ENCODE results near the gene PKLR.
"Not testable (repeated sequence)": the region's sequence is repeated elsewhere in the genome, so short reads cannot be mapped to it uniquely, and the experiment has no call there.

The PKLR gene

GRCh38 chr1:155301342-155301841, at the start of gene PKLR:
TSS of gene PKLR (minus strand) at chr1:155301438. CDS start at chr1:155301395, 43 bp downstream.
- DNase-seq (ENCODE audit: low read depth): no peak

- DNase-seq (ENCODE audit: low read depth): no peak
Observed at GRCh38 chr1:155342842-155343241, 41.6 kb upstream of the PKLR start.

GRCh38 chr1:155339515-155340097, 38.4 kb upstream of the PKLR start:
- DNase-seq (ENCODE audit: low read depth): peak; percentile 70

- peak; percentile 42 for DNase-seq (ENCODE audit: low read depth)
Observed at GRCh38 chr1:155334962-155335361, 33.7 kb upstream of the PKLR start.

GRCh38 chr1:155329980-155330598, 28.9 kb upstream of the PKLR start:
- DNase-seq (ENCODE audit: low read depth): no peak

GRCh38 chr1:155328856-155329255, 27.6 kb upstream of the PKLR start:
- DNase-seq (ENCODE audit: low read depth): not testable (repeated sequence)

GRCh38 chr1:155327981-155328380, 26.7 kb upstream of the PKLR start:
- DNase-seq (ENCODE audit: low read depth): no peak

DNA sequence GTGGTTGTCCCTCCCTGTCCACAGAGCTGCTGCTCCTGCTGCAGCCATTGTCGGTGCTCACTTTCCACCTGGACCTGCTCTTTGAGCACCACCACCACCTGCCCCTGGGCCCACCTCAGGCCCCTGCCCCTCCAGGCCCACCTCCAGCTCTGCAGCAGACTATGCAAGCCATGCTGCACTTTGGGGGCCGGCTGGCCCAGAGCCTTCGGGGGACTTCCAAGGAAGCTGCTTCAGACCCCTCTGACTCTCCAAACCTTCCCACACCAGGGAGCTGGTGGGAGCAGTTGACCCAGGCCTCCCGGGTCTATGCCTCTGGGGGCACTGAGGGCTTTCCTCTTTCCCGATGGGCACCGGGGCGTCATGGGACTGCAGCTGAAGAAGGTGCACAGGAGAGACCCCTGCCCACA, 25.4 kb upstream of the PKLR start:
- no peak for DNase-seq (ENCODE audit: low read depth)

GRCh38 chr1:155326020-155326526, 24.8 kb upstream of the PKLR start:
- no peak for DNase-seq (ENCODE audit: low read depth)

DNA sequence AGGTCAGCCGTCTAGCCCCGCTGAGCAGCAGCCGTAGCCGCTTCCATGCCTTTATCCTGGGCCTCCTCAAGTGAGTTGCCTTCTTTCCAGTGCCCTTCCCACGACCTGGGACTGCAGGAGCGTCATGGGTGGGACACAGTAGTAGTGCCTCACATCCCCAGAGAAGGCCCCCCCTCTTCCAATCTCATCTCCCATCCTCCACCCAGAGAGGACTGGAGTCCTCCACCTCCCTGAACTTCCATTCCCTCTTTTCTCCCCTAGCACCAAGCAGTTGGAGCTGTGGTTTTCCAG, 24.3 kb upstream of the PKLR start:
- no peak for DNase-seq (ENCODE audit: low read depth)

GRCh38 chr1:155324717-155325602, 23.7 kb upstream of the PKLR start:
- DNase-seq (ENCODE audit: low read depth): no peak

- DNase-seq (ENCODE audit: low read depth): peak; percentile 96
Observed at GRCh38 chr1:155324037-155324716, 22.9 kb upstream of the PKLR start.

GRCh38 chr1:155323729-155324036, 22.4 kb upstream of the PKLR start:
- peak; percentile 87 for DNase-seq (ENCODE audit: low read depth)

DNA sequence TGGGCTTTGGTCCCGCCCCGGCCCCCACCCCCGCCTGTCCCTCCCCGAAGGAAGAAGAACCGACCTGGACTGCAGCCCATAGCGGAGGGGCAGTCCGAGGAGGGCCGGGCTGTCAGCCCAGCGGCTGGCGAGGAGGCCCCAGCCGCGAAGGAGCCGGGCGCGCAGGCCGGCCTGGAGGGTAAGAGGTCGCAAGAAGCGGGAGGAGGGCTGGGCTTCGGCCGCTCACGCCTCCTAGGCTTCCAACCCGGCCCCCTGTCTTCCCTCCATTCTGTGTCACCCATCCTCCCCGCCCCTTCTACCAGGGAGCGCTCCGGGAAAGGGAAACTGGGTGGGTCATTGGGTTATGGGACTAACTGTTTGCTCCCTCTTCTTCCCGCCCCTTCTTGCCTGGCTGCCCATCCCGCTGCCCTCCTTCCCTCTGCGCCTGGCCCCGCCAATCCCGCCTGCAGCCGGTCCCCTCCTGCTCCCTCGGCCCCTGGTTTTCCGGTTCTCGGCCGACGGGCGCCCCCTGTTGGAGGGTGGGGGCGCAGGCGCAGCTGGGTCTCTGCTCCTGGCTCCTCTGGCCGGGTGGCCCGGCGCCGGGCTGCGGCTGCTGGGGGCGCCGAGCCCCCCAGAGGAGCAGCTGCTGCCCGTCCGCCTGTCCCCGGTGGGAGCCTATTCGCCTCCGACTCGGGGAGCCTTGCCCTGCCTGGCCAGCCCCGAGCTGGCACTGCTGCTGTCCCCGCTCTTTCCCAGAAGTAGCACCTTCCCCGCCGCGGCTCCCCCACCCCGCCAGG, 21.9 kb upstream of the PKLR start:
- peak; percentile 97 for DNase-seq (ENCODE audit: low read depth)

- DNase-seq (ENCODE audit: low read depth): peak; percentile 40
Observed at GRCh38 chr1:155322571-155322952, 21.3 kb upstream of the PKLR start.

GRCh38 chr1:155321639-155322503, 20.6 kb upstream of the PKLR start:
- DNase-seq (ENCODE audit: low read depth): no peak

DNA sequence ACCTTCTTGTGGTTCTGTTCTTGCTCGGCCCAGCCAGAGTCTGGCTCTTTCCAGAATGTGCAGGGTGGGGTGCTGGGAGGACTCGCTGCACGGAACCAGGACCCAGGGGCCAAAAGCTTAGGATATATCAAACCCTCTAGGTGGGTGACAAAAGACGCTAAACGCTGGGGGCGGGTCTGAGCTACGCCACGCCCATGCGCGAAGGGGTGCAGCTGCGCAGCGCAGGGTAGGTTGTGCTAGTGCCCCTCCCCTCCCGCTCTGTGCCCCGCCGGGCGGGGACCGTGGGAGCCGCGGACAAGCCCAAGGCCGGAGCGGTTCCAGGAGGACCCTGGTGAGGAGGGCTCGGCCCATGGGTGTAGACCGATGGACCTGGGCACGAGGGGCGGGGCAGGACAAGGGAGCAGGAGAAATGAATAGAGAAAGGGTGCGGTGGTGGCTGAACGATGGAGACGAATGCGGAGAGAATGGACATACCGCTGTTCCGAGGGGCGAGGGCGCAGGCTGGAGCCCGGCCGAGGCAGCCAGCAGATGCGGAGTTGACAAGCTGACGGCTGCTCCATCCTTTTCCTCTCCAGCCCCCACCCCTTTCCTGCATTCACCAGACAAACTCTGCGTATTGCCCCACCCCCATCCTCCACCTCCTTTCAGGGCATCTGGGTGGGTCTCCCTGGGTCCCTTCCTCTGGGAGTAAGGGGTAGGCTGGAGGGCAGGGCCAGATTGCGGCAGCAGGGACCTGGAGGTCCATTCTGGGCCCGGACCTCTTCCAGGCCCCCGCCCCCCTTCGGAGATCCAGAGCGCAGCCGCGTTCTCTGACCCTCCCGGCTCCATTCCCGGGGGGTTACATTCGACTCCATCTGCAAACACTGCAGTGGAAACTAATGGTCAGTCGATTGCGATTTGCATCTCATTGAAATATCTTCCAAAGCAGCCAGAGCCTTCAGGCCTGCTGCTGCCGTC, 19.7 kb upstream of the PKLR start, which contains the start of gene RUSC1:
TSS of gene RUSC1 (plus strand) at position 234 of the 957 bp plus-strand sequence. CDS start 880 bp downstream, outside the sequence.
- peak; percentile 46 for DNase-seq (ENCODE audit: low read depth)

DNA sequence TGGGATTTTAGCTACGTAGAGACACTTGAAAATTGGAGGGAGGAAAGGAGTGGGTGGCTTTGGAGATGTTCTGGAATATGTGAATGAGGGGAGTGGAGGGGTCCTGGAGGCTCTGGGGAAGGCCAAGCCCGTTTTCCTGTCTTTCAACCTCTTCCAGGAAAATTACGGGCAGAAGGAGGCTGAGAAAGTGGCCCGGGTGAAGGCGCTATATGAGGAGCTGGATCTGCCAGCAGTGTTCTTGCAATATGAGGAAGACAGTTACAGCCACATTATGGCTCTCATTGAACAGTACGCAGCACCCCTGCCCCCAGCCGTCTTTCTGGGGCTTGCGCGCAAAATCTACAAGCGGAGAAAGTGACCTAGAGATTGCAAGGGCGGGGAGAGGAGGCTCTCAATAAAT, 19.0 kb upstream of the PKLR start:
- DNase-seq (ENCODE audit: low read depth): no peak

- DNase-seq (ENCODE audit: low read depth): no peak
Observed at GRCh38 chr1:155319536-155319935, 18.3 kb upstream of the PKLR start.

All from amniotic epithelial cell (primary cell).